HCEC 1CT (cell line): ENCODE measurements around the gene KISS1R.
"Not testable (repeated sequence)": the region's sequence is repeated elsewhere in the genome, so short reads cannot be mapped to it uniquely, and the experiment has no call there.

Experiments used
- DNase-seq: peaks from one replicate; pipeline ENCODE4 v3.0.0-alpha.2; 2017

The KISS1R gene

GRCh38 chr19:882871-883497 is 34.1 kb upstream of the KISS1R start:
- DNase-seq, result no peak

- no peak for DNase-seq
Observed at GRCh38 chr19:883661-884211, 33.4 kb upstream of the KISS1R start.

GRCh38 chr19:884420-885211 is 32.5 kb upstream of the KISS1R start:
- no peak for DNase-seq

GRCh38 chr19:885536-886224 is 31.5 kb upstream of the KISS1R start:
- DNase-seq, result no peak

GRCh38 chr19:887072-887471 is 30.1 kb upstream of the KISS1R start:
- no peak for DNase-seq

- DNase-seq, result no peak
Observed at GRCh38 chr19:887599-887998, 29.5 kb upstream of the KISS1R start.

GRCh38 chr19:888581-889385 is 28.4 kb upstream of the KISS1R start:
- no peak for DNase-seq

GRCh38 chr19:889662-890295 is 27.4 kb upstream of the KISS1R start:
- no peak for DNase-seq

GRCh38 chr19:890831-891230 is 26.3 kb upstream of the KISS1R start:
- DNase-seq, result no peak

- not testable (repeated sequence) for DNase-seq
Observed at GRCh38 chr19:891421-892200, 25.5 kb upstream of the KISS1R start.

GRCh38 chr19:892243-892893 is 24.8 kb upstream of the KISS1R start:
- no peak for DNase-seq

GRCh38 chr19:892894-893689 is 24.0 kb upstream of the KISS1R start, which contains the start of the genes MED16 and RNU6-9:
TSS of gene MED16 (minus strand) at chr19:893187. CDS start at chr19:891131, 2,056 bp downstream.
TSS of gene RNU6-9 (plus strand) at chr19:893484.
- DNase-seq, result peak; percentile 90

GRCh38 chr19:896434-896833 is 20.7 kb upstream of the KISS1R start:
- no peak for DNase-seq

GRCh38 chr19:896999-897398 is 20.1 kb upstream of the KISS1R start:
- DNase-seq, result no peak

GRCh38 chr19:897442-898039 is 19.6 kb upstream of the KISS1R start:
- DNase-seq, result no peak

- no peak for DNase-seq
Observed at GRCh38 chr19:898663-899062, 18.5 kb upstream of the KISS1R start.

- no peak for DNase-seq
Observed at GRCh38 chr19:899336-900042, 17.6 kb upstream of the KISS1R start.

GRCh38 chr19:900043-900301 is 17.2 kb upstream of the KISS1R start:
- DNase-seq, result no peak
